HepG2 (cell line): Measurements from ENCODE around the gene TAGLN.

ENCODE experiments used
- ARHGAP35 ChIP-seq: sonication (generic); formaldehyde crosslinking; IDR thresholded peaks from 2 replicates; pipeline ENCODE4 v1.9.0; 2022; ENCODE audit warnings: mild to moderate bottlenecking, inconsistent platforms, moderate library complexity, missing genetic modification reagents, borderline replicate concordance
- ELF4 ChIP-seq: sonication (generic); formaldehyde crosslinking; IDR thresholded peaks from 2 replicates; pipeline ENCODE4 v1.5.0; 2020; ENCODE audit warnings: missing genetic modification reagents, mild to moderate bottlenecking, moderate library complexity, borderline replicate concordance
- MZF1 ChIP-seq: sonication (generic); formaldehyde crosslinking; IDR thresholded peaks from 2 replicates; pipeline ENCODE4 v1.8.1; 2023; ENCODE audit warnings: mild to moderate bottlenecking, missing genetic modification reagents, borderline replicate concordance
- POLR2A ChIP-seq, 2 experiments: IDR thresholded peaks; 2 replicates each; pipeline ENCODE4 v1.6.1; 2011; ENCODE audit warnings: low read depth in 2 of 2, low read length in 2 of 2, mild to moderate bottlenecking in 1 of 2, moderate library complexity in 1 of 2; ENCODE audit not compliant: insufficient read depth in 1 of 2
- RNF2 ChIP-seq: fragments of 450-650 bp; conservative IDR thresholded peaks from 2 replicates; pipeline ENCODE4 v1.6.1; 2016; ENCODE audit warnings: low read depth
- ZNF605 ChIP-seq: sonication (generic); formaldehyde crosslinking; IDR thresholded peaks from 2 replicates; pipeline ENCODE4 v1.8.0; 2022; ENCODE audit warnings: mild to moderate bottlenecking, missing genetic modification reagents
- TF ChIP-seq, protein P1 (sequence below): sonication (generic); formaldehyde crosslinking; IDR thresholded peaks from 2 replicates; pipeline ENCODE4 v1.4.0; 2020; ENCODE audit warnings: missing genetic modification reagents

DNA sequence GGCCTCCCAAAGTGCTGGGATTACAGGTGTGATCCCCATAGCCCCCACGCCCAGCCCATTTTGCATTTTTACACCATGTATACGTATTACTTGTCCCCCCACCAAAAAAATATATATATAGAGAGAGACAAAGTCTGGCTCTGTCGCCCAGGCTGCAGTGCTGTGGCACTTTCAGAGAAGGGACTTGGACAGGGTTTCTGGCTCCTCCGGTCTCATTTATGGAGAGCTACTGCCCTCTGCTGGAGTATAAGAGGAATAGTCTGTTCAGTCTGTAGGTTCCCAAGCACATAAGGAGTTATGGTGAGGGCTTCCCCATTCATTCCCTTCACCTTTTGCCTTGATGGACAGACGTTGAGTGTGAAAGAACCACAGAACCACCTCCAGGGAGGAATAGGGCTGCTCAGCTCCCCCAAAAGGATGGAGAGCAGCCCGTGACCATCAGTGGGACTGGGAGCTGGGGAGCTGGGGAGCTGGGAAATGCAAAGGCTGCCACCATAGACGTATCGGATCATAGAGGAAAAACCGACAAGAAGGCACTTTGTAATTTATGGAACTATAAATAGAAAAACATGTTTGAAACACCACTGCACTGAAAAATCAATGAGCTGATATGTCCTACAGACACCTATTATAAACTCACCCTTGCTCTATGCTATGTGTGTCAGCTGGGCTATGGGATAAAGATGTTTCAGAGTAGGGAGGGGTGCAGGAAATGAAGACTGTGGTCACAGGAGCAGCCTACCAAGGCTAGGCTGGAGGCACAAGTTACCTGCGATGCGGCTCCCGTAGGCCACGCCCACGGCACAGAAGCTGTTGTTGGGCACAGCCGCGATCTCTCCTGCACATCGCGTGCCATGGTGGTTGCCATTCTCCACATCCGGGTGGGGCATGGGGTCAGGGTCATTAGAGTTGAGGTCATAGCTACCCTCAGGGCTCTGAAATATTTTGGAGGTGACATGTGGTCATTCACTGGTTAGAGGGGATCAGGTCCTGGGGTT, 27.5 kb downstream of the TAGLN start:
- TF ChIP-seq ELF4: no peak
- TF ChIP-seq ZNF605 (CRISPR knock-in tag): no peak
- TF ChIP-seq RNF2: no peak
- no peak for TF ChIP-seq POLR2A (IDR thresholded peaks at IDR 0.05; ENCODE audit: insufficient read depth in 1 of 2, low read depth in 2 of 2, low read length in 2 of 2)
- TF ChIP-seq ARHGAP35 (CRISPR knock-in tag): no peak
- TF ChIP-seq, protein P1, sequence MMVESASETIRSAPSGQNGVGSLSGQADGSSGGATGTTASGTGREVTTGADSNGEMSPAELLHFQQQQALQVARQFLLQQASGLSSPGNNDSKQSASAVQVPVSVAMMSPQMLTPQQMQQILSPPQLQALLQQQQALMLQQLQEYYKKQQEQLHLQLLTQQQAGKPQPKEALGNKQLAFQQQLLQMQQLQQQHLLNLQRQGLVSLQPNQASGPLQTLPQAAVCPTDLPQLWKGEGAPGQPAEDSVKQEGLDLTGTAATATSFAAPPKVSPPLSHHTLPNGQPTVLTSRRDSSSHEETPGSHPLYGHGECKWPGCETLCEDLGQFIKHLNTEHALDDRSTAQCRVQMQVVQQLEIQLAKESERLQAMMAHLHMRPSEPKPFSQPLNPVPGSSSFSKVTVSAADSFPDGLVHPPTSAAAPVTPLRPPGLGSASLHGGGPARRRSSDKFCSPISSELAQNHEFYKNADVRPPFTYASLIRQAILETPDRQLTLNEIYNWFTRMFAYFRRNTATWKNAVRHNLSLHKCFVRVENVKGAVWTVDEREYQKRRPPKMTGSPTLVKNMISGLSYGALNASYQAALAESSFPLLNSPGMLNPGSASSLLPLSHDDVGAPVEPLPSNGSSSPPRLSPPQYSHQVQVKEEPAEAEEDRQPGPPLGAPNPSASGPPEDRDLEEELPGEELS: no peak
- no peak for TF ChIP-seq MZF1 (CRISPR knock-in tag)
